Measurements from ENCODE around the gene LRP1B.

The LRP1B gene

DNA sequence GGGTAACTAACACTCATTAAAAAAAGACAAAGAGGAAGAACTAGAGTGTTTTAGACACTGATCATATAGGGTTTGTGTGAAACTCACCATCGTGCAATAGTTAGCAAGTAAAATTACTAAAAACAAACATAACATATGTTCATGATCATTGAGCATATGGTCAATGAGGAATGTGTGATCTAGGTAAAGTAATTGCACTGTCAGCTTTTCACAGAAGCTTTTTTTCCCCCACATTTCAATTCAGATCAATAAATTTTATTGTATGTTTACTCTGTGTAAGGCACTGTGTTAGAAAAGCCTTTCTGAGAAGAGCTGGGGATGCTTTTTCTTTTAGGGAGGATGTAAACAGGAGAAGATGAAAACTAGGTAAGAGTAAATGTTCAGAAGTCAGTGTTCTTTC is 348.2 kb downstream of the LRP1B start:
- no peak overlapping the region for H3K27ac ChIP-seq
- TF ChIP-seq, protein P1, sequence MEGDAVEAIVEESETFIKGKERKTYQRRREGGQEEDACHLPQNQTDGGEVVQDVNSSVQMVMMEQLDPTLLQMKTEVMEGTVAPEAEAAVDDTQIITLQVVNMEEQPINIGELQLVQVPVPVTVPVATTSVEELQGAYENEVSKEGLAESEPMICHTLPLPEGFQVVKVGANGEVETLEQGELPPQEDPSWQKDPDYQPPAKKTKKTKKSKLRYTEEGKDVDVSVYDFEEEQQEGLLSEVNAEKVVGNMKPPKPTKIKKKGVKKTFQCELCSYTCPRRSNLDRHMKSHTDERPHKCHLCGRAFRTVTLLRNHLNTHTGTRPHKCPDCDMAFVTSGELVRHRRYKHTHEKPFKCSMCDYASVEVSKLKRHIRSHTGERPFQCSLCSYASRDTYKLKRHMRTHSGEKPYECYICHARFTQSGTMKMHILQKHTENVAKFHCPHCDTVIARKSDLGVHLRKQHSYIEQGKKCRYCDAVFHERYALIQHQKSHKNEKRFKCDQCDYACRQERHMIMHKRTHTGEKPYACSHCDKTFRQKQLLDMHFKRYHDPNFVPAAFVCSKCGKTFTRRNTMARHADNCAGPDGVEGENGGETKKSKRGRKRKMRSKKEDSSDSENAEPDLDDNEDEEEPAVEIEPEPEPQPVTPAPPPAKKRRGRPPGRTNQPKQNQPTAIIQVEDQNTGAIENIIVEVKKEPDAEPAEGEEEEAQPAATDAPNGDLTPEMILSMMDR (conservative IDR thresholded peaks at IDR 0.05) = no peak

DNA sequence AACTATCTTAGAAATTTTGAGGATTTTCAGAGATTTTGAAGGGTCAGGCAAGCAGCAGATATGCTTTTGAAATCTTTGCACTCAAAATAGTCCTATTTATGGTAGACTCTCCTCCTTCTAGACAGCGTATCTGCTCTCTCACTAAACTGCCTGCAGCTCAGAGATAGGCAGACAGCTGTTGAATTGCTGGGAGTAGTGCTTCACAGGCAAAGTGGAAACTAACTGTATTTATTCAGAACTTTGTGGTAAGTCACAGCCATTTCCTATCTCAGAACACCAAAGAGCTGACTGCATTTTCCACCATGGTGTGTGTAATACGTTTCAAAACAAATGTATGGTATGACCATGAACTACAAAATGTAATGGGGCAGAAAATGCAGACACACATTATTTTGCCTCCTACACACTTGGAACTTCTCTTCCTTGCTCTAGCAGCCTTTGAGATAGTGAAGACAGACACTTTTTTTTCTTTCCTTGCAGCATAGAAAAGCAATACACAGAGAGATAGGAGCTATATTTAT is 352.4 kb downstream of the LRP1B start:
- H3K27ac ChIP-seq = no peak overlapping the region
- TF ChIP-seq, protein P1 (conservative IDR thresholded peaks at IDR 0.05) = no peak

DNA sequence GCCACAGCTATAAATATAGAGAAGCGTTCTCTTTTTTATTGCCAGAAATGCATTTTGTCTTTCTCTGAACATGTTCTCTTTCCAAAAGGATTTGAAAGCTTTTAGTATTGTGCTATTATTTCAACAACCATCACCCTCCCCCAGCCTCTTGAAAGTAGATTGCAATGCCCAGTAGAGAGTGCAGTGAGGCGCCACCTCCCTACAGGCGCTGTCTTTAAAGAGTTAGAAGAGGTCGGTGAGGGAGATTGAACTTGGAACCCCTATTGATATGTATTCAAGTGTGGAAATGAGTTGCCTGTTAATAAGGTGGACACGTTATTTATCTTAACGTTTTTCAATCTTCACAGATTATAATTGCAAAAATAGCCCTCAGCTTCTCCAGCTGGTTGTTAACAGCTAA is 360.3 kb downstream of the LRP1B start:
- TF ChIP-seq, protein P1 (conservative IDR thresholded peaks at IDR 0.05) = no peak
- no peak overlapping the region for H3K27ac ChIP-seq

DNA sequence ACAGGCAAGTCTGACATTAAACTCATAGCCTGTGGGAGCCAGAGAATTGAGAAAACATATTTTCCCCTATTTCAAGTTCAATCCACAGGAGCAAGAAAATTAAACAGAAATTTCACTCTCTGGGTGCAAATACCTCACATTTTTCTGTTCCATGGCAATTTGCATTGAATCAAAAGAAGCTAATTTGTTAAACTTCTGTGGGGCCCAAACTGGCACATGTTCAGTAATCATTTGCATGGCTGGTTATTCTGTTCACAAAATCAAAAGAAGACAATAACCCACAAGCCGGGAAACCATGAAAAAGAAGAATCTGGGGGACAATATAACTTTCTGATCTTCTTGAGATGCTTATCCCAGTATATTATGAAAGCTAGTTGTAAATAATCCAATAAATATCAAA is 363.1 kb downstream of the LRP1B start:
- no peak overlapping the region for H3K27ac ChIP-seq
- TF ChIP-seq, protein P1 (conservative IDR thresholded peaks at IDR 0.05) = no peak

DNA sequence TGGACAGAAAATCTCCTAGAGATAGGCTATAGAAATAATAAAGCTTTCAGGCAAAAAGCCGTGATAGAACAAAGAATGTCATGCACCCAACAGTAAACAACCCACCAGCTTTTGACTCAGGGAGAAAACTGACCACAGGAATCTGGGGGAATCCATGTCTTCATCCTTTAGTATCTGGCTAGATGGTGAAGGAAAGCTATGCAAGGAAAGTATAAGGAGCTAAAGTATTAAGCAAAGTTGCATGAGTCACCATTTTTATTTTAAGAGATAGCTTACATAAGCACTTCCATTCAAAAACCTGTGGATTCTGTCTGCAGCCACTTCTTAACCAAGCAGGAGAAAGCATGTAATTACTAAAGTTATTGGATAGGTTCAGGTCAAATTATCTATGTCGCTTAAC is 363.8 kb downstream of the LRP1B start:
- no peak overlapping the region for H3K27ac ChIP-seq
- TF ChIP-seq, protein P1 (conservative IDR thresholded peaks at IDR 0.05) = no peak

DNA sequence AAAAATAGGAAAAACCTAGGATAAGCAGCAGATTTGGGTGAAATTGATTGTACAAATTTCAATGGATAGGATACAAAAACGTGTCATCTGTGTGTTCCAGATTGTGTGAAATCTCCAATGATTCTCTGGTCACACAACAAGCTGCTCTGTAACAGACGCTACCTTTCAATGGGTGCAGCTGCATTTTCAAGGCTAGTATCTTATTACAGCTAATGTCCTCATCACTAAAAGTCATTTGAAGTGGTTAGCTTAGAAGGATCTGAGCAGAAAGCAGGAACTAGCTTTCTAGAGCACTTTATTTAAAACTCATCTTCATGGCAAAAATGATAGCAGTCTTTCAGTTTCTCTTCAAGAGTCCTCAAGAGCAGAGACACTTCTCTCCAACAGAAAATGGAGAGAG is 364.6 kb downstream of the LRP1B start:
- TF ChIP-seq, protein P1 (conservative IDR thresholded peaks at IDR 0.05) = no peak
- H3K27ac ChIP-seq = no peak overlapping the region

DNA sequence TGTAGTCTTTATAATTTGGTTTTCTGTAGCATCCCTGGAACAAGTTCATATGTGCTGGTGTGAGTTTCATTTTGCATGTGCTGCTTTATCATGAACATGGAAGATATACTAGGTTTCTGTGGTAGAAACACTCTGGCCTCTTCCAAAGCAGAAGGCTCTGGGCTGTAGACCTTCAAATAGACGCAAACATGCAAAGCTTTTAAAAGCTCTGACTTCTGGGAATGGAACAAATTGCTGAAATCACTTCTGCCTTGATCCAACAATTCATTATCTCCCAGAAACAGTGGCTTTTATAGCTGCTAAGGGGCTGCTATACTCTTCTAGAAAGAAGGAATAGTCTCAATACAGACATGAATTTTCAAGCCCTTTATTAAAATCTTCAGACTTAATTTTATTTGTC is 382.2 kb downstream of the LRP1B start:
- H3K27ac ChIP-seq = no peak overlapping the region
- TF ChIP-seq, protein P1 (conservative IDR thresholded peaks at IDR 0.05) = no peak
